Stimulated activated CD8-positive, alpha-beta memory T cell treated with anti-CD3 and anti-CD28 coated beads, Interleukin-7, amount 100 ng/mL, for 48 hours (primary cell): ENCODE measurements around the gene OLFML1.

Experiments used
- DNase-seq, 2 donors: peaks; one replicate each; pipeline ENCODE4 v3.0.0-alpha.2; 2020; ENCODE audit warnings: low read depth in 1 of 2; ENCODE audit errors: extremely low read depth in 1 of 2

OLFML1 gene

DNA sequence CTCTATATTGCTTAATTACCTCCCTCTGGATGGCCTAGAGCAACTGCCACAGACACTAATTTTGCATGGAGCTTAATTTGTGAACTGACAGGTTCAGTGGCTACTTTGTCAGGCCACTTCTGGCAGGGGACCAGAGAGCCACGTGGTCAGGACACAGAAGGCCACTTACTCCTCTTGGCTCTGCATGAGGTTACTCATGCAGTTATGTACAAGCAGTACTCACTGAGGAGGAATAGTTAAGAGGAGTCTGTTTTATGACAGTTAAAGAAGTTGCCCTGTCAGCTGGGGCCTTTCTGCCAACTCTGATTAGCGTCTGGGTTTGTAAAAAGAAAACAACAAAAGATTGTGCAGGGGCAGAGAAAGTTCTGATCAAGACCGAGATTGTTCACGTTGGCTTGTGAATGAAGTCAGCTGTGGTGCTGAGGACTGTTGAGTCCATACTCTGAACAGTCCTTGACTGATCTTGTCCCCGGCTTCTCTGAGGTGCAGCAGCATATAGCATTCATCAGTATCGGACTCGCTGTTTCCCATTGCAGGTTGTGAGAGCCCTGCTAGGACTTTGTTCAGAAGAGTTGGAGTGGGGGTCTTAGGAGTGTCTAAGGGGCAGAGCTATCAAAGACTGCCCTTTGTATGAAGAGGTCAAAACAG, 69.9 kb downstream of the OLFML1 start:
- no peak for DNase-seq

GRCh38 chr11:7558046-7558445, 72.7 kb downstream of the OLFML1 start:
- no peak for DNase-seq

GRCh38 chr11:7559398-7560283, 74.3 kb downstream of the OLFML1 start:
- DNase-seq, result no peak
